HG03521 (cell line): ENCODE data around the gene SEC16B.

Experiments
- ATAC-seq: cut with Tn5 transposase; IDR thresholded peaks from one replicate; pipeline ENCODE4 v1.9.1; 2021; ENCODE audit warnings: mild to moderate bottlenecking, moderate library complexity; ENCODE audit not compliant: unreplicated experiment

SEC16B gene

DNA sequence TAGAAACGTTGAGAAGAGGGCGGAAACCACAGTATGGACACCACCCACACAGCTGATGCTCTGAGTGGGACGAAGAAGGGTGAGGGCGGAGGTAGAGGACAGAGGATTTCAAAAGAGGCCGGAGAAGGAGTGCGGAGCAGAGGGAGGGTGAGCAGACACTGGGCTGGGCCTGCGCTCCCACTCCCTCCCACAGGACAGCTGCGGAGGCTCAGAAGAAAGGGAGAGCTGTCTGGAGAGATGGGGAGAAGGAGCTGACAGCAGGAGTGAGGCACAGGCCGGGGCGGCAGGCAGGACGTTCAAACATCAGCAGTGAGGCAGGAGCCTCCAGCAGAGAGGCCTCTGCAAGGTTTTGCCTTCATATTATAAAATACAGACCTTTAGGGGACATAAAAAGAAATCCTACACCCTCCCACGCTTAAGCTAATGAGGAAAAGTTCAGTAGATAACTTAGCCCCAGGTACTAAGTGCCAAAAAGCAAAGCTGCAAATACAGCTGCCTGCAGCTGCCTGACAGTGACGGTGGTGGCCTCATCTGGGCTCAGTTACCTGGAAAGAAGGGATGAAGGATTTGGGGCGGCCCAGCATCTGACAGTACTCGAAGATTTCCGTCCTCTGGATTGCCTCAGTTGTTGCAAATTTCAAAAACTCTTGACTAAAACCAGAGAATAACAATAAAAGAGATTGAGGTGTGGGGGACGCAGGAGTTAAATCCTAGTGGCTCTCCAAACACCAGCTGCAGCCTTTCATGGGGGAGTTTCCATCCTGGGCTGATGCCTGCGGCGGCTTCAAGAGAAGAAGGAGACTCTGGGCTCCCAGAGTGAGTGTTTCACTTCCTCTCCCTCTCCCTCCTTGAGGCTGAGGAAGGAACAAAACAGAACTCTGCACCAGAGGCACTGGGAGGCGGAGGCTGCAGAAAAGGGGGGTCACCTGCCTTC is 25.6 kb downstream of the SEC16B start:
- ATAC-seq, result no peak

DNA sequence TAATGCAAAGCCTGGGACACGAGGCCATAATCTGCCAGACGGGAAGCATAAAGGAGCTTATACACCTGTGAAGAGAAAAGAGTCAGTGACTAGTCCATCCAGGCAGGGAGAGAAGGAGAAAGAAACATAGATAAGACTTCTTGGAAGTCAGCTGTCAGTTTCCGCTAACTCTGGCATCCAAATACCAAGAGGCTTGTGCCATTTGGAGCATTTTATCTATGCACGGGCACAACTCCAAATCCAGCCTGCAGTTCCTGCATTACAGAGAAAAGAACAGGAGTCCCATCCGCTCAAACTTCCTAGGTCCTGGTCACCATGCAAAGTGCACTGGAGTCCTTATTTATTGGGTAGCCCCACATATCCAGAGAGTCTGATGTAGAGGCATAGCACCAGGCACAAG is 27.9 kb downstream of the SEC16B start:
- no peak for ATAC-seq

DNA sequence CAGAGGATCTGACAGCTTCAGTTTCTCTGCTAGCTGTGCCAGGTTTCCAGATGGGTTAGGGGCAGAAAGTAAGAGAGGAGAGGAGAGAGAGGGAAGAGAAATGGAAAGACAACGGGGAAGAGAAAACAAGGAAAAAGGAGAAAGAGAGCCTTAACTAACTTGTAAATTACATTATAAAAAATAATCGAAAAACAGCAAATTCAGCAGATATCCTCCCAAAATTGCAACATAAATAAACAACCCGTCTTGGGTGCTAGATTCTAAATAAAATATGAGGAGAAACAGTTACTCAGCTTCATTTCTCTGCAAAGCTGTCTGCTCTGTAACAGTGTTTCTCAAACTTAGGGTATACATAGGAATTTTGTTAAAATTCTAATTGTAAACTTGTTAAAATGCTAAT is 29.2 kb downstream of the SEC16B start:
- ATAC-seq, result no peak

DNA sequence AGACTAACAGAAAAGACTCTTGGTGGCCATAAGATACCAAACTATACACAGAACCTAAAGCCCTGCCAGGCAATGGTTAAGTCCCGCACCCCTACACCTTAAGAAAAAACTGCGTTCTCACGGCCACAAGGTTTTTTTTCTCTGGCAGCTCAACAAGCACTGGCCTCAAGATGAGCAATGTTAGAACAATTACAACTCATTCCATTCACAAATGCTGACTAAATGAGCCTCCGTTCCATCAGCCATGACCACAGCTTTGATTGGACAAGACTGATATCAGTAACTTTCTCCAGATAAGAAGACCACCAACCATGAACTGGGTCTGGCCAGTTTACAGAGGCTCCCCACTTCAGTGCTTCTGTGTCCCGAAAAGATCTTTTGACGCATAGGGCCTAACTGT is 31.9 kb downstream of the SEC16B start:
- ATAC-seq, result no peak

DNA sequence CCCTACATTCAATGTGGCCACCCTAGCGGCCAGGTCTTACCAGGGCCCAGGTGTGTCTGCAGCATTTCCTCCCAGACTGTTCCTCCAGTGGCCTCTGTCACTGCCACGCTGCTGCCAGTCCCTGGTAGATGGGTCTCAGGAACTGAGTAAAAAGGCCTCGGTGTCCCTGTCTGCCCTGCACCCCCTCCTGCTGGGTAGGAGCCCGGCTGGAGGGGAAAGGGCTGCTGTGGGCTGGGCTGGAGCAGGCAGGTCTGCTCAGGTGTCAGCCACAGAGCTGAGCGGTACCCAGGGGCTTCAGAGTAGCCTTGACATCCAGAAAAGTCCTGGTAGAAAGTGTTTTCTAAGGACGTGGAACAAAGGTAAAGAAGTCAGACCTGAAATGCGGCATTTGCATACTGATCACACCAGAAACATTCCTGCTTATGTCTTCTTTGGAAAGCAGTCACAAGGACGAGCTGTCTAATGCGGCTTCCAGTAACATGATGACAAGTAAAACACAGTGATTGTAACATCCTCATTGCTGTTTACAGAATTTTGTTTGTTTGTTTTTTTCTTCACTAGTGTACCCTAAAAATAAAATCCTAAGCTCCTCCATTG is 32.6 kb downstream of the SEC16B start:
- no peak for ATAC-seq

DNA sequence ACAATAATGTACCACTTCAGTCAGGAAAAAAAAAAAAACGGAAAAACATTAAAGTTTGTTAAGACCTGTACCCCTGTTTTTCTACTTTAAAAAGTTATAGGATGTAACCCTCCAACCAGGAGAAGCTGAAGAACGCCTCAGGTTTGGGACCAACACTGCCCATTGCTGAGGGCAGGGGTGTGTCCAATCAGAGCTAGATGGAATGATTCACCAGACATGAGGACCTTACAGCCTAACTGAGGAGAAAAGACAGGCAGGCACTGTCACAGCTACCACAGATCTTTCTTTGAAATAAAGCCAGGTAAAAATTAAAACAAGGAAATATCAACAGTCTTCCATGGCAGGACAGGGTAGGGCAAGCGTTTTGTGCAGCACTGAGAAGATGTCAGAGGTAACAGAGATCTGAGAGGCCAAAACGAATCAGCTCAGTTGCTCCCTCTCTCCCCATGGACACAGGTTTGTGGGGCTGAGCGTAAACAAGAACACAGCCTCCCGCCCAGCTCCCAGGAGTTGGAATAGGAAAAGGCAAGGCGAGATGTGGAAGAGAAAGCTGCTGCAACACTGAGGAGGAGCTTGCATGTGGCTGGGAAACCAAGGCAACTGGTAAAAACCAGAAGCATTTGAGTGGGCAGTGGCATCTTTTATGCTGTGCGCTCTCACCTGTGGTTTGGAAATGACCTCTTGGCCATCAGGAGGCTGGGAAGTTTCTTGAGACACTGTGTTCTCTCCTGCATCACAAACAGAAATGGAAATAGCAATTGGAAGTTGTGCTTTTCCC is 34.0 kb downstream of the SEC16B start:
- no peak for ATAC-seq

DNA sequence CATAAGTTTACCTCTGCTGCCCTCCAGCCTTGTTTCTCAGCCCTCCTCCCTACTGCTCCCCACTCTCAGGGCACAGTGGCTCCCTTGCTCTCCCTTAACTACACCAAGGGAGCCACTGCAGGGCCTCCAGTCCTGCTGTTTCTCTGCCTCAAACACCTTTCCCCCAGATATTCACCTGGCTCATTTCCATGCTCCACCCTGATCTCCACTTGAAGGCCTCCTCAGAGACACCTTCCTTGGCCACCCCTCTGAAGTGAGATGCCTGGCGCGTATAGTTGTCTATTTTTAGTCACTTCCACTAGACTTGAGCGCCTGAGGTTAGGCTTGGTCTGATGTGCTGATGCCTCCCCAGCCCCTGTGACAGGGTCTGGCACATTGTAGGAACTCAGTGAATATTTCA is 34.9 kb downstream of the SEC16B start:
- ATAC-seq, result no peak

DNA sequence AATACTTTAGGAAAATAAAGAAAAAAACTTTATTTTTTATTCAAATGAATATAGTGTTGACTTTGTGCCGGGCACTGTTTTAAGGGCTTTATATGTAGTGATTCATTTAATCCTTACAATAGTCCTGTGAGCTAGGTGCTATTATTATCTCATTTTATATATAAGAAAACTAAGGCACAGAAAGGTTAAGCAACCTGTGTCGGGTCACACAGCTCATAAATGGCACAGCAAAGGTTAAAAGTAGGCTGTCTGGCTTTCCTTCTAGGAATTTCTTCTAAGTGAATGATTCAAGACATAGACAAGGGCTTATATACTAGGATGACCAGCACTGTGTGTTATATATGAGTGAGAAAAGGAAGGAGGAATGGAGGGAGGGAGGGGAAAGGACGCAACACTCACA is 35.4 kb downstream of the SEC16B start:
- no peak for ATAC-seq

DNA sequence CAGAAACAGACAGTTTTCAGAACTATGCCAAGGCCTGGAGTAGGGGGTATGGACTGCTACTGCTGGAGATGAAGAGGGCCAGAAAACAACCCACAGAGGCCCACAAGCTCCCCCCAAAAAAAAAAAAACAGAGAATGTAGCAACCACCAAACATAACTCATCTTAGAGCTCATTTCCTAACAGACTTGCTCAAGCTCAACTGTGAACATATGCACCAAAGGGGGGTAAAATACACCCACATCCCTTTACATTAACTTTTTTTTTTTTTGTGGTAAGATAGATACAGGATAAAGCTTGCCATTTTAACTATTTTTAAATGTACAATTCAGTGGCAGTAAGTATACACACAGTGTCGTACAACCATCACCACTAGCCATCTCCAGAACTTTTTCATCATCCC is 36.0 kb downstream of the SEC16B start:
- no peak for ATAC-seq

DNA sequence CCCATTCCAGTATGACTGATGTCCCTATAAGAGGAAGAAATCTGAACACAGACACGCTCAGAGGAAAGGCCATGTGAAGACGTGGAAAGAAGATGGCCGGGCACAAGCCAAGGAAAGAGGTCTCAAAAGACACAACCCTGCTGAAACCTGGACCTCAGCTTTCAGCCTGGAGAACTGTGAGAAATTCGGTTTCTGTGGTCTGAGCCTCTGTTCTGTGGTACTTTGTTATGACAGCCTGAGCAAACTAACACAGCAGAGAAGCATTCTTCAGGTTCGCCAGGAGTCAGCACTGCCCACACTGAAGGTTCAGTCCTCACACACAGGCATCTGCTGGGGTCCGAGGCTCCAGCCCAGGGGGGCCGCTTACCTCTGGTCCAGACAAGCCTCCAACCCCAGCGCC is 37.7 kb downstream of the SEC16B start:
- no peak for ATAC-seq

DNA sequence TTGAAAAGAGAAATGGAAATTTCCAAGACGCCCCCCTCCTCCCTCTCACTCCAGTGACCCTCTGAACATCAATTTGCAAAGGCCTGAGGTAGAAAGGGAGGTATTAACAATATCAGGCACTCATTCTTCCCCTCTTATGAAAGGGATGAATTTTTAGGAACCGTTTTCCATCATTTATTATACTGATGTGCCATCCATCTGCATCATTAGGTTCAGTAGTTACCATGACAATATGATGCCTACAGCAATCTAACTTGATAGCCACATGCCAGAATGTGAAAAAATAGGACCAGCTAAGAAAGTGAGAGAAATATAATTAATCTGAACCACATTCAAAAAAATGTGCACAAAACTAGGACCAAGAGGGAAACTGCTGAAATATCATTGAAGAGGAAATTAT is 40.9 kb downstream of the SEC16B start:
- ATAC-seq, result no peak

DNA sequence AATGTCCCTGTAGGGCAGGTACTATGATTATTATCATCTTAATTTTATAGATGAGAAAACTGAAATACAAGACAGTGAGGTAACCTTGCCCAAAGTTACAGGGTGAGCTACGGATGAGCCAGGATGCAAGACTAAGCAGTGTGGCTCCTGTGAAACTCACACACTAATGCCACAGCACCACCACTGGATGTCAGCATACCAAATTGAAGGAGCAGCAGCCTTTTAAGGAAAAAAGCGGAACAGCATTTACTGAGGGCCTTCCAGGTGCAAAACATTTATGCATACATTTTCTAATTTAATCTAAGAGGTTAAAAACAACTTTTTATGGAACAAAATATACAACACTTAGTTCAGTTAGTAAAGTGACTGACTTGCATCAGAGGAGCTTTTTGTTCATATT is 41.7 kb downstream of the SEC16B start:
- no peak for ATAC-seq

DNA sequence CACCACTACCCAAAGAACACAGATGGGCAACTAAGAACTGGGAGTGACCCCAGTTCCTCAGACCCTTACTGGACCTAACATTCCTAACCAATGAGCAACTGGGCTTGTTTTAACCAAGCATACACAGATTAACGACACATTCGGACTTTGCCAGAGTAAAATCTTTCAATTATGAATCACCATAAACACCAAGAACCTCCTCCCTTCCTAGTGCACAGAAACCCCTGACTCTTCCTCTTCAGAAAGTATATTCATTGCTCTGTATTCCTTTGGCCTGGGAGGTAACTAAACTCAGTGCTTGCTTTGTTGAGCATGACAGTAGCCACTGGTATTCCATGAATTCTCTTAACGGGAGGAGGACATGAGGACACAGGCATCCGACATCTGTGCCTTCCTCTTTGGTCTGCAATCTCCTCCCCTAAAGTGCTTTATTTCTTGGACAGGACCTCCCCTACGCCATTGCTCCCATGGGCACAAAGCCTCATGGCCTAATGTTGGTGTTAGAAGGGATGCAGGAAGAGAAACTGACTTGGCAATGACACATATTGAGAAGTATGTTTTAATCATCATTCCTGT is 42.7 kb downstream of the SEC16B start:
- no peak for ATAC-seq

DNA sequence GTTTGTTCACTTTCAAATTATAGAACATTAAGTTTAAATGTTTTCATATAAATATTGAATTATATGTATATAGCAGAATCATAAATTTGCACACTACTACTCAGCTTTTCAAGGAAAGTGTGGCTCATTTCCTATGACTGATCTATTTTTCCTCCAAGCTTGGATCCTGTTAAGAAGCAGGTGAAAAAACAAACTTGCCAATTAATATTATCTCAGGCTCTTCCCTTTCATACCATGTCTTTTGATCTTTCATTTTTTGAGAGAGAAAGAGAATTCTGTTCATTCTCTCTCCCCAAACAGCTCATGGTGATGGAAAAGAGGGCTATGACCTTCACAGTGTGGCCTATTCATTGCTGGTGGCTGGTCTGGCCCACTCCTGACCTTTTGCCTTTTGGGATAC is 43.7 kb downstream of the SEC16B start:
- ATAC-seq, result no peak

DNA sequence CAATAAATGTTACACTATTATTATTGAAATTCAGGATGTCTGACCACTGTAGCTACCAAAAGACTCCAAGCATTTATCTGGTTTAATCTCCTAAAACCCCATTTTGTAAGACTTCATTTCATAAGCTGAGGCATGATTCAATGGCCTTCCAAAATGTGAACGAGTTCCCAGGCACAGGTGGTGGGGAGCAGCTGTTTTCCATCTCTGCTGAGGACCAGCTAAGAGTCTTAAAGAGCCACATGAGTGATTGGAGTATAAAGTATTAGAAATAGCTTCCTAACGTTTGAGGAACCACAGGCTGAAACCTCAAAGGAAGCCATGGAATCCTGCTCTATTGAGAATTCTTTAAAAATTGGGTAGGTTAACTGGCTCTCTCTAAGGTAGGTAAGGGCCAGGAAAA is 44.9 kb downstream of the SEC16B start:
- ATAC-seq, result no peak

DNA sequence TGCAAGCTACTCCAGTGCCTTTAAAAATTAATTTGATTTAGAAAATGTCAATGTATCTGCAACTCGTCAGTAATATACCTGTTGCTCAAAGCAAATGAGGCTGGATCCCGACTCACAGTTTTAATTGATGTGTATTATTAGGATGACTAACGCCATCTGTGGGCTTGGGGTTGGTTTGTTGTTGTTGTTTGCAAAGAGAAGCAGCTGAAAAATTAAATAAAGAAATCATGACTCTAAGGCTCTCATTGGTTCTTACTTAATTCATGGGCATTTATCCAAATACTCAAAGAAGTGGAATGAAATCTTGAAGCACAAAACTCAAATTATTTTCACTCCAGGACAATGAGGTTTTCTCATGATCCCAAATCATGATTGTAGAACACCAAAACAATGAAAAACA is 46.4 kb downstream of the SEC16B start:
- ATAC-seq, result no peak

DNA sequence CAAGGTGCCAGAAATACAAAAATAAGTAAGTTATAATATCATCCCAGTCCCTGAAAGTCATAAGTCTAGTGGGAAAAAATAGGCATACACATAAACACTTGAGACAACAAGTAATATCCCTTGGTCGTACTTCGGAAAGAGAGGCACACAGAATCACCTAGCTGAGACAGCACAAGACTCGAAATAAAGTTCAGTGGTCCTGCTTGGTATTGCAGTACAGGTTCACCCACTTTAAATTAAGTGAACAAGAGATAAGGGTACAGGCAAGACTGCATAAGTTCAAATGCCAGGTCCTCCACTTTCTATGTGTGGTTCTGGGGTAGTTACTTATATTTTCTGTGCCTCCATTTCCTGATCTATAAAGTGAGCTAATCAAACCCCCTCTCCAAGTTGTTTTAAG is 47.6 kb downstream of the SEC16B start:
- ATAC-seq, result no peak

DNA sequence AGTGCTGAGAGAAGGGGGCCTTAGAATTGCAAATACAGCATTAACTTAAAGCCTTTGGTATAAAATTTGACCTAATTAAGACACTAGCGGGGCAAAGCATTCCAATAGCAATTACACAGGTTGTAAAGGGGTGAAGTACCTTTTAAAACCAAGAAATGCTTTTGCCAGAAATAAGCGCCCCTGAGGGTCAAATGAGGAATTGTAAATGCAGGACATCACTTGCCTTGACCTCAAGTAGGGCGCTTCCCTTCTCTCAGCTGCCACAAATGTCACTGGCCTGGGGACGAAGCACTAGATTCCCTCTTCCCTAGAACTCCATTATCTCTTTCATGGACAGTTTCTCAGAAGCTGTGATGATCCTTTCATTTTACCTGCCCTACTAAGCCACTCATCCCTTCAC is 48.3 kb downstream of the SEC16B start:
- ATAC-seq, result no peak

DNA sequence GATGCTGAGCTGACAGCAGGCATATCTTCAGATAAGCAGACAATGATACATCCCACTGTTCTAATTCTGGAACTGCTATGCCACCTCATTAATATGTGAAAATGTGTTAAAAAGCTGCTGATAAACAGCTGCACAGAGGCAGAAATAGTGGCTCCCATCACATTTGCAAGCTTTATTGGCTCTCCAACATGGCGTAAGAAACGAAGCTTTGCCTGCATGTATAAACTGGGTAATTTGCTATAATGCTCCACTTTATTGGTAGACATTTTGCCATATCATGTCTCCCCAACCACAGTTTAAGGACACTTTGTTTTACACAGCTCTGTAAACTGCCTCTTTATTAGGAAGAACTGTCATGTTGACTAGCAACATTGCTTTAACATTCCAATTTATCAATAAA is 49.8 kb downstream of the SEC16B start:
- ATAC-seq, result no peak

DNA sequence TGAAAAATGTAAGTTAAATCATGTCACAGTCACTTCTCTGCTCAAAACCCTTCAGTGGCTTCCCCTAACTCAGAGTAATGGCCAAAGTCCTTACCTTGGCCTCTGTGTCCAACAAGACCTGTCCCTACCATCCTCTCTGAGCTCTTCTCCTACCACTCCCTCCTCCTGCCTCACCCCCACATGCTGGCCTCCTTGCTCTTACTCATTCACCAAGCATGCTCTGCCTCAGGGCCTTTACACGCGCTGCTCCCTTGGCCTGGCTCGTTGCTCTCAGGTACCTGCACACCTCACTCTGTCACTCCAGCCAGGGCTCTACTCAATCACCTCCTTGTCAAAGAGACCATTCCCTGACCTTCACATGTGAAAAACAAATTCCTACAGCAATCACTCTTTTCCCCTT is 54.2 kb downstream of the SEC16B start:
- no peak for ATAC-seq

DNA sequence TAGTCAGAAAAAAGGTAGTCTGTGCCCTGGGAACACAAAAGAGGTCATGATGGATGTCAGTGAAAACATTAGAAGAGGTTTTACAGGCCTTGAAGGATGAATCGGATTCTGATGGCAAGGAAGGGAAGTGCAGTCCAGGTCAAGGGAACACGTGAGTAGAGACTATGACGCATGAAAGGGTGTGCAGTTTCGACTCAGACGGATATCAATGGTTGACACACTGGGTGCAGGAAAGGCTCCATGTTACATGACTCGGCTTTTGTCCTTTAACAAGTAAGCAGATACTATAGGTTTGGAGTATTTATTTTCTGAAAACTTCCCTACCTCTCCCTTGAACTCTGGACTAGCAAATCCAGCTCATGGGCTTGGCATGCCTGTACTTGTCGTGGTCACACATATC is 55.3 kb downstream of the SEC16B start:
- ATAC-seq, result no peak
